Neuron (in vitro differentiated cells): Measurements from ENCODE around the gene CENPX.

Experiments
- H2AFZ ChIP-seq: one replicate; pipeline ENCODE4 v1.6.1; 2013; ENCODE audit warnings: low read depth, mild to moderate bottlenecking, inconsistent platforms, low read length, moderate library complexity
- H3K27me3 ChIP-seq: one replicate; pipeline ENCODE4 v1.6.1; 2013; ENCODE audit warnings: low read length; ENCODE audit not compliant: insufficient read depth
- H3K36me3 ChIP-seq: one replicate; pipeline ENCODE4 v1.6.1; 2013; ENCODE audit warnings: low read length; ENCODE audit not compliant: insufficient read depth
- H3K4me1 ChIP-seq: one replicate; pipeline ENCODE4 v1.6.1; 2013; ENCODE audit warnings: low read length; ENCODE audit not compliant: insufficient read depth
- H3K4me3 ChIP-seq: 2 replicates; pipeline ENCODE4 v1.5.1; 2013; ENCODE audit warnings: mild to moderate bottlenecking, low read length, moderate library complexity
- H3K9me3 ChIP-seq: one replicate; pipeline ENCODE4 v1.6.1; 2013; ENCODE audit warnings: low read length

The CENPX gene

GRCh38 chr17:82004517-82005455, 17.9 kb downstream of the CENPX start:
- H3K4me1 ChIP-seq: peaks cover 10% of the 10 kb centered on the region
- H3K36me3 ChIP-seq: no peaks in the 10 kb centered on the region
- no peak overlapping the region for H2AFZ ChIP-seq
- no peak overlapping the region for H3K4me3 ChIP-seq
- H3K9me3 ChIP-seq: no peaks in the 10 kb centered on the region
- no peaks in the 10 kb centered on the region for H3K27me3 ChIP-seq

DNA sequence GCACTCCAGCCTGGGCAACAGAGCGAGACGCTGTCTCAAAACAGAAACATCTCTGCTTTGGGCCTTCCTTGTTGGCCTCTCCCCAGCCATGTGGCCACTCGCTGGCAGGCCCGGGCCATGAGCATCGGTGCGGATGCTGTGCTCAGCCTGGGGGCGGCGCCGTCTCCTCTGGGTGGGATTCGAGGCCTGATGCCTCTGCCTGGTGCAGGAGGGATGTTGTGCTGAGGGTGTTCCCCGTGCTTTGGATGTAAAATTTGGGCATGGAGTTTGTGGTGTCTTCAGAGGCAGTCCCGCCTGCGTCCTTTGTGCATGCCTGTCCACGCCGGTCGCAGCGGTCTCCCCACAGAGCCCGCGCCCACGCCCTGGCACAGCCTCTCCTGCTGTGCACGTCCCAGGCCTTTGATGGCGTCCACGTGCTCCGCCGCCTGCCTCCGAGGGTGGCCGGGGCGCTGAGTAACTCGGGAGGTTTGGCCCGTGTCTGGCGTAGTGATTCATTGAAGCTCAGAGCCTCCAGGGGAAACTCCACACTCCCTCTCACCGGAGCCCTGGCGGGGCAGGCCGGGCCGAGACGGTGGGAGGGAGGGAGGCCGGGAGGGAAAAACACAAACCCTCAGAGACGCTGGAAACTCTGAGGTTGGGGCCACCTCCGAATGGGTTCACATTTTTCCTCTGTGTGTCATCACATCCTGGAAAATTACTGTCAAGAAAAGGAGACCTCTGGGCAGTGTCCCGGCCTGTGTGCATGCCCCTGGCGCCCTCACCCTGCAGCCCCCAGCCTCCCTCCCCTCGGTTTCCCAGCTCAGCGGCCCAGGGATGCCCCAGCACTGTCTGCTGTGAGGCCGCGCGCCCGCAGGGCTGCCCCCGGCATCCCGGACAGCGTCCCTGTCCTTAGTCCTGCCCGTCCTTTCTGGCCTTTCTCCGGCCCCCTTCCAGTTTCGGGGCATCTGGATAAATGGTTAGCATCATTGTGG, 19.0 kb downstream of the CENPX start:
- Histone ChIP-seq H3K9me3 (no peaks in the 10 kb centered on the region), H3K4me1 (peaks cover 10% of the 10 kb centered on the region), H2AFZ (no peak overlapping the region), H3K4me3 (no peak overlapping the region), H3K36me3 (no peaks in the 10 kb centered on the region), H3K27me3 (no peaks in the 10 kb centered on the region)

DNA sequence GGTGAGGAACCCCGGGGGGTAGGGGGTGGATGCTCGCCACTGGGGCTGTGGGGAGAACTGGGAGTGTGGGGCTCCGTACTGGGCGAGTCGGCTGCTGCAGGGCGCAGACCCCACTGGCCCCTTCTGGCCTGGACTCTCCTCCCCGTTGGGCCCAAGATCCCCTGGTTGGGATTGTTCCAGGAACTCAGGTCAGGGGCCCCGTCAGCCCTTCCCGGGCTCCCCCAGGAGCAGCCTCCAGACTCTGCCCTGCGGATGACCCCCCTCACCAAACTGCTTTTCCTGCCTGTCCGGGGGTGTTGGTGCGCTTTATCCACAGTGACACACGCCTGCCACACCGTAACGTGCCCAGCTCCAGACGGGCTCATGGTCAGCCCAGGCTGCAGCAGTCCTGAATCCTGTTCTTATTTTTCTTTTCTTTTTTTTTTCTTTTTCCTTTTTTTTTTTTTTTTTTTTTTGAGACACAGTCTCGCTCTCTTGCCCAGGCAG, 21.1 kb downstream of the CENPX start:
- H3K4me3 ChIP-seq: no peak overlapping the region
- H3K27me3 ChIP-seq: no peaks in the 10 kb centered on the region
- H3K4me1 ChIP-seq: peaks cover 10% of the 10 kb centered on the region
- no peaks in the 10 kb centered on the region for H3K9me3 ChIP-seq
- peaks cover 5% of the 10 kb centered on the region for H3K36me3 ChIP-seq
- no peak overlapping the region for H2AFZ ChIP-seq

DNA sequence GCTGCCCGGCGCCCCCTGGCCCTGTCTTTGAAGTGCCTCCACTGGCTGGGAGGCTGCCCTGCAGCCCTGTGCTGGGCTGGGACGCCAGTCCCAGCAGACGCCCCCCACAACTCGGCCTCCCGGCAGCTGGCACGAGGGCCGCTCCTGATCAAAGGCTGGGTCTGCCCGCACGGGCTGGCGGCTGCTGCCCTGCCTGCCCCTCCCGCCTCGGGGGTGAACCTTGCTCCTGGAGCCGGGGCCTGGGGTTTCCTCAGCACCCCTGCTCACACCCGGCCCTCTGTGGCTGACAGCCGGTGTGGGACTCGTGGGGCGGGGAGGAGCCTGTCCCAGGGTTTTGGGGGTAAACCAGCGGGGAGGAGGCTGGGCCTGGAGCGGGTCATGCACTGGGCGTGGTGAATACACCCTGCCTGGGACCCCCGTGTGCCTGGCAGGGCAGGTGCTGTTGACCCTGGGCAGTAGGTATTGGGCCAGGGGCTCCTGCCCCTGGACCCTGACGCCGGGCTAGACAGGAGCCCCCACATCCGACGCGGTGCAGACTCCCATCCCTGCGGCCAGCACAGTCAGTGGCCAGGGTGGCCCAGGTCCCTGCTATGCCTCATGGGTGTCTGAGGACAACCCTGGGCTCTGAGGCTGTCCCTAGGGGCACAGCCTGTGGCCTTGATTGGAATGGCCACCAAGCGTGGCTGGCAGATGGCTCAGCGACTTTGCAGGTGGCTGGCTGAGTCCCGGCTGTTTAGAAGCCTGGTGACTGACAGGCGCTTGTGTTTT, 21.7 kb downstream of the CENPX start:
- H3K4me1 ChIP-seq: peaks cover 10% of the 10 kb centered on the region

GRCh38 chr17:81999976-82000802, 22.5 kb downstream of the CENPX start:
- Histone ChIP-seq H3K4me3 (no peak overlapping the region), H2AFZ (no peak overlapping the region), H3K4me1 (peaks cover 13% of the 10 kb centered on the region), H3K27me3 (no peaks in the 10 kb centered on the region), H3K9me3 (no peaks in the 10 kb centered on the region), H3K36me3 (peaks cover 5% of the 10 kb centered on the region)

More for the DNA sequence above, 21.7 kb downstream of the CENPX start:
- Histone ChIP-seq H2AFZ (no peak overlapping the region), H3K36me3 (peaks cover 5% of the 10 kb centered on the region), H3K27me3 (no peaks in the 10 kb centered on the region), H3K9me3 (no peaks in the 10 kb centered on the region), H3K4me3 (no peak overlapping the region)

- peaks cover 14% of the 10 kb centered on the region for H3K4me1 ChIP-seq
- H3K9me3 ChIP-seq: no peaks in the 10 kb centered on the region
- H2AFZ ChIP-seq: no peak overlapping the region
- peaks cover 5% of the 10 kb centered on the region for H3K36me3 ChIP-seq
- H3K27me3 ChIP-seq: no peaks in the 10 kb centered on the region
- H3K4me3 ChIP-seq: no peak overlapping the region
These were observed 23.1 kb downstream of the CENPX start for GRCh38 chr17:81999587-81999975.

DNA sequence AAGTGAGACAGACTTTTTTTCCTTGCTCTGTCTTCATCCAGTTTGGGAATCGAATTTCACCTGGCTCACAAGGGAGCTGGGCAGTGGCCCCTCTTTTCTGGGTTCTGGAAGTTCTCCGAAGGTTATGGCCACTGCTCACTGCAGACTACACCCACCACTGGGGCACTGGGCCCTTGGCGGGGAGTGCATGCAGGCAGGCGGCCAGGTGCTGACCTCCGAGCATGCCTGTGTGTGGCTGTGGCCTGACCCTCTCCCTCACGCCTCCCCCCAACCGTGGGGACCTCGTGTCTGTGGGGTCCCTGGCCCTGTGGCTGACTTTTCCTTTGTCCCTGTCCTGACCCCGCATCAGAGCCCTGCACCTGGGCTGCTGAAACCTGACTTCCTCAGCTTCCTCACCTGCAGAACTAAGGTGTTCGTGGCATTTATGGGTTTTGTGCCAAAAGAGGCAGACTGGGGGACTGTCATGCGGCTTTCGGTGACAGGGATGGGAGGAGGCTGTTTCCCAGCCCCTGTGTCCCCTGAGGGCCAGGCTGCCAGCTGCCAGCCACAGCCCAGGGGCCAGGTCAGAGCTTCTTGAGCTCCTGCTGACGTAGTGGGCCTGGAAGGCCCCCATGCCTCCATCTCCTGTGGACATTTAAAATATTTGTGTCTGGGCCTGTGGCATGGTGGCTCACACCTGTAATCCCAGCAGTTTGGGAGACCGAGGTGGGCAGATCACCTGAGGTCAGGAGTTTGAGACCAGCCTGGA, 23.8 kb downstream of the CENPX start:
- peaks cover 5% of the 10 kb centered on the region for H3K36me3 ChIP-seq

DNA sequence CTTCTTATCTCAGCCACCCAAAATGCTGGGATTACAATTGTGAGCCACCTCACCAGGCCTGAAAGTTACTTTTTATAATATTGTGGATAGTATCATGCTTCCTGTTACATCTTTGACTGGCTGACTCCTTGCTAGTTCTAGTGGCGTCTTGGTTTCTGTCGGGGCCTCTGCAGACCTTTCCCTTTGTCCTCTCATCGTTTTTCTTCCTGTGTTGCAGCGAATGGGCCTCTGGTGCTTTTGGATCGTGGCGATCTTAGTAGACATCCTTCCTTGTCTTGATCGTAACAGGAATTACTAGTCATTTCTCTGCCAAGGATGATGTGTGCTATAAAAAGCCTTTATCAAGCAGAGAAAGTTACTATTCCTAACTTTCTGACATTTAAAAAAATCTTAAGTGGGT, 24.5 kb downstream of the CENPX start:
- Histone ChIP-seq H2AFZ (no peak overlapping the region), H3K4me3 (no peak overlapping the region), H3K4me1 (peaks cover 11% of the 10 kb centered on the region), H3K36me3 (peaks cover 5% of the 10 kb centered on the region), H3K27me3 (no peaks in the 10 kb centered on the region), H3K9me3 (no peaks in the 10 kb centered on the region)

More for the DNA sequence above, 23.8 kb downstream of the CENPX start:
- Histone ChIP-seq H3K27me3 (no peaks in the 10 kb centered on the region), H3K9me3 (no peaks in the 10 kb centered on the region), H3K4me1 (peaks cover 16% of the 10 kb centered on the region), H2AFZ (no peak overlapping the region), H3K4me3 (no peak overlapping the region)

DNA sequence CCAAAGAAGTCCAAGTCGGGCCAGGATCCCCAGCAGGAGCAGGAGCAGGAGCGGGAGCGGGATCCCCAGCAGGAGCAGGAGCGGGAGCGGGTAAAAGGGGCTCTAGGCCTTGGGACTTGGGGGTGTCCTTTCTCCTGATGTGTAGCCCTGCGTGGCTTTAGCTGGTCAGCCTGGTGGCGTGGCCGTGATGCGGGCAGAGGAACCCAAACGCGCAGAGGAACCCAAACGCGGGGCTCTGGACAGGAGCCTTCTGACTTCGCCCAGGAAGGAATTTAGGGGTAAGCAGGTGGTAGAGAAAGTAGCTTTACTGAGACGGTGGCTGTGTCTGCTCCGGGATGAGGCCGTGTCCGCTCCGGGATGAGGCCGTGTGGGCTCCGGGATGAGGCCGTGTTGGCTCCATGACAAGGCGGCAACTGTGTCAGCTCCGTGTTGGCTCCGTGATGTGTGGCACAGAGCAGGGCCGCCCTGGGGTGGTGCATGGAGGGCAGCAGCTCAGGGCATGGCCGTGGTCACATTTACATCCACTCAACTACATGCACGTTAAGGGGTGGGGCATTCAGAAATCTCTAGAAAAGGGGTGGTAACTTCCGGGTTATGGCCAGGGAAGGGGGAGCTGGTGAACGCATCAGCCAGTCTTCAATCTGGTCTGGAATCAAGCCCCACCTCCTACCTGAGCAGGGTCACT, 25.8 kb downstream of the CENPX start:
- Histone ChIP-seq H3K4me1 (peaks cover 21% of the 10 kb centered on the region), H3K36me3 (peaks cover 5% of the 10 kb centered on the region), H3K27me3 (no peaks in the 10 kb centered on the region), H3K9me3 (no peaks in the 10 kb centered on the region), H3K4me3 (no peak overlapping the region), H2AFZ (no peak overlapping the region)

DNA sequence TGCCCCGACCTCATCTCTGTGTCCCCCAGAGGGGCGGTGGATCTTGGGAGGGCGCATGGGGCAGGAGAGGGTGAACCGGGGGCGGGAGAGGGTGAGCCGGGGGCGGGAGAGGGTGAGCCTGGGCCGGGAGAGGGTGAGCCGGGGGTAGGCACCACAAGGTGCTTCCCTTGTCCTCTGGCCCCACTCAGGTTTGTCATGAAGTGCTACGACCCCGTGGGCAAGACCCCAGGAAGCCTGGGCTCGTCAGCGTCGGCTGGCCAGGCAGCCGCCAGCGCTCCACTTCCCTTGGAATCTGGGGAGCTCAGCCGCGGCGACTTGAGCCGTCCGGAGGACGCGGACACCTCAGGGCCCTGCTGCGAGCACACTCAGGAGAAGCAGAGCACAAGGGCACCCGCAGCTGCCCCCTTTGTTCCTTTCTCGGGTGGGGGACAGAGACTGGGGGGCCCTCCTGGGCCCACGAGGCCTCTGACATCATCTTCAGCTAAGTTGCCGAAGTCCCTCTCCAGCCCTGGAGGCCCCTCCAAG, 26.4 kb downstream of the CENPX start:
- H3K36me3 ChIP-seq: peaks cover 5% of the 10 kb centered on the region
- H2AFZ ChIP-seq: no peak overlapping the region
- no peaks in the 10 kb centered on the region for H3K27me3 ChIP-seq
- H3K4me1 ChIP-seq: peaks cover 27% of the 10 kb centered on the region
- no peaks in the 10 kb centered on the region for H3K9me3 ChIP-seq
- H3K4me3 ChIP-seq: no peak overlapping the region
